GM10266 (cell line): ENCODE results near the gene DOCK3.
"Not testable (repeated sequence)": the region's sequence is repeated elsewhere in the genome, so short reads cannot be mapped to it uniquely, and the experiment has no call there.

Experiments
- DNase-seq: peaks from one replicate; pipeline ENCODE4 v3.0.0; 2012; ENCODE audit errors: extremely low spot score
- TF ChIP-seq, protein P1 (sequence below): IDR thresholded peaks from 2 replicates; pipeline ENCODE4 v1.5.1; 2012; ENCODE audit warnings: mild to moderate bottlenecking, low read depth; ENCODE audit not compliant: control insufficient read depth, insufficient read depth; ENCODE audit errors: missing control alignments

DOCK3 gene

DNA sequence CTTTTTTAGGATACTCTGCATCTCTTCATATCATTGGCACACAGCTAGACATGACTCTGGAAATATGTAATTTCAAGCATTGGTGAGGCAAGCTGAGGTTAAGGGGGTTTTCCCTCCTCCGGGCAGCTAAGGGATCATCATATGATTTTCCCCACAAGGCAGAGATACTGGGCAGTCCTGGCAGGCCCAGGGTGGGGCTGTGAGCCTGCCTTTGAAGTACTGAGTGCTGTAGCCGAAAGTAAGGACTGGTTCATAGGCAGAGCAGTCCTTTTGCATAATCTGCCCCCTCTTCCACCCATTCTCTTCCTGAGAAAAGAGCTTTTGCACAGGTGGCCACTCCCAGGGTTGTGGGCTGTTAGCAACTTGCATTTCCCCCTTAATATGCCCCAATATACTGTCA lies 541.6 kb downstream of the DOCK3 start:
- TF ChIP-seq, protein P1, sequence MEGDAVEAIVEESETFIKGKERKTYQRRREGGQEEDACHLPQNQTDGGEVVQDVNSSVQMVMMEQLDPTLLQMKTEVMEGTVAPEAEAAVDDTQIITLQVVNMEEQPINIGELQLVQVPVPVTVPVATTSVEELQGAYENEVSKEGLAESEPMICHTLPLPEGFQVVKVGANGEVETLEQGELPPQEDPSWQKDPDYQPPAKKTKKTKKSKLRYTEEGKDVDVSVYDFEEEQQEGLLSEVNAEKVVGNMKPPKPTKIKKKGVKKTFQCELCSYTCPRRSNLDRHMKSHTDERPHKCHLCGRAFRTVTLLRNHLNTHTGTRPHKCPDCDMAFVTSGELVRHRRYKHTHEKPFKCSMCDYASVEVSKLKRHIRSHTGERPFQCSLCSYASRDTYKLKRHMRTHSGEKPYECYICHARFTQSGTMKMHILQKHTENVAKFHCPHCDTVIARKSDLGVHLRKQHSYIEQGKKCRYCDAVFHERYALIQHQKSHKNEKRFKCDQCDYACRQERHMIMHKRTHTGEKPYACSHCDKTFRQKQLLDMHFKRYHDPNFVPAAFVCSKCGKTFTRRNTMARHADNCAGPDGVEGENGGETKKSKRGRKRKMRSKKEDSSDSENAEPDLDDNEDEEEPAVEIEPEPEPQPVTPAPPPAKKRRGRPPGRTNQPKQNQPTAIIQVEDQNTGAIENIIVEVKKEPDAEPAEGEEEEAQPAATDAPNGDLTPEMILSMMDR, result no peak
- DNase-seq, result no peak

GRCh38 chr3:51221959-51222358 lies 547.2 kb downstream of the DOCK3 start:
- TF ChIP-seq, protein P1, result no peak
- no peak for DNase-seq

GRCh38 chr3:51224283-51224682 lies 549.6 kb downstream of the DOCK3 start:
- no peak for DNase-seq
- TF ChIP-seq, protein P1, result no peak

GRCh38 chr3:51224843-51225242 lies 550.1 kb downstream of the DOCK3 start:
- TF ChIP-seq, protein P1, result no peak
- no peak for DNase-seq

GRCh38 chr3:51242939-51243338 lies 568.2 kb downstream of the DOCK3 start:
- TF ChIP-seq, protein P1, result no peak
- no peak for DNase-seq

DNA sequence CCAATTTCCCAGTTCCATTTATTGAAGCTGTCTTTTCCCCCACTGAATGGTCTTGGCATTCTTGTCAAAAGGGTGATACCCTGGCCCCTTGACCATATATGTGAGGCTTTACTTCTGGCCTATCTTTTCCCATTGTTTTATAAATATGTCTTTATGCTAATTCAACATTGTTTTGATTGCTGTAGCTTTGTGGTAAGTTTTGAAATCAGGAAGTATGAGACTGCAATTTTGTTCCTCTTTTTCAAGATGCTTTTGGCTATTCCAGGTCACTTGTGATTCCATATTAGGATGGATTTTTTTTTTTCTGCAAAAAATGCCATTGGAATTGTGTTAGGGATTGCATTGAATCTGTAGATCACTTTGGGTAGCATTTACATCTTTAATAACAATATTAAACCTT lies 569.2 kb downstream of the DOCK3 start:
- TF ChIP-seq, protein P1, result no peak
- no peak for DNase-seq

DNA sequence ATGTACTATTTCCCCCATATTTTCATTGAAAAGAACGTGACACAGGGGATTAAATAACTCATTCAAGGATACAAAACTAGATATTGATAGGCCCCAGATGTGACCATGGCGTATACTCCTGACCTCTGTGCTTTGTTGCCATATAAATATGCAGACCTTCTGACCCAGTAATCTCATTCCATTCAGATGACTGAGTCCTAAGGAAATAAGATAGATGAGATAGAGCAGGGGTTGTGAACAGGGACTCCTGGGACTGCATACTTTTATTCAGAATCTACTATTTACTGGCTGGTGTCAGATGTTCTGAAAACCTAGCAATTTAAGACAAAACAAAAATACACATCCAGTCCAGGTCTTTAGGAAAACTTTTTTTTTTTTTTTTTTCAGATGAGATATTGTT lies 571.1 kb downstream of the DOCK3 start:
- no peak for DNase-seq
- TF ChIP-seq, protein P1, result no peak

DNA sequence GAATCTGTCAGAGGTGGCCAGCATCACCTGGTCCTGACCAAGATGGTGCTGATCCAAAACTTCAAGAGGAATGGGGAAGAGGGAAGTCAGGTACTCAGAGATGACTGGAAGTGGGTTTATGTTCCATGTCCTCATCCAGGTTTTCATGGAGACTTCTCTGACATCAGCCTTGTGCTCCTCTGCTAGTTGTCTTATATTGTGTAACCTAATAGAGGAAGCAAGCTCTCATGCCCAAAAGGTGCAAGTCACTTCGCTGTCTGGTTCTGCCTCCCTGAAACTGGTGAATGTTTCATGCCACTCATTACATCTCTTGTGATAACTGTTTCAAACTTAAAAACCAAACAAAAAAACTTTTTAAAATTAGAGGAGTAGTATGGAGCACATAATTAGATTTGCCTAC lies 583.1 kb downstream of the DOCK3 start:
- no peak for DNase-seq
- TF ChIP-seq, protein P1, result no peak

DNA sequence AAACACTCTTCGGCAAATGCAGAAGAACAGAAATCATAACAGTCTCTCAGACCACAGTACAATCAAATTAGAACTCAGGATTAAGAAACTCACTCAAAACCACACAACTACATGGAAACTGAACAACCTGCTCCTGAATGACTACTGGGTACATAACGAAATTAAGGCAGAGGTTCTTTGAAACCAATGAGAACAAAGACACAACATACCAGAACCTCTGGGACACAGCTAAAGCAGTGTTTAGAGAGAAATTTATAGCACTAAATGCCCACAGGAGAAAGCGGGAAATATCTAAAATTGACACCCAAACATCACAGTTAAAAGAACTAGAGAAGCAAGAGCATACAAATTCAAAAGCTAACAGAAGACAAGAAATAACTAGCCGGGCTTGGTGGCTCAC lies 589.4 kb downstream of the DOCK3 start:
- DNase-seq, result not testable (repeated sequence)
